A673 (cell line): ENCODE results near the gene USP22. TPM values are rescaled to one million over a fixed set of nuclear protein-coding genes. Genes with fewer than 3 reads are reported as not detected.

Source experiments
- BruUV-seq: library from RNA; stranded (reverse); fragments of 400-500 nt; replicated peaks from 2 replicates; lab custom pipeline; 2021; lab: Mats Ljungman, UMichigan
- CTCF ChIA-PET: fragments of 300-600 bp; sonication (Branson Sonifier 250); formaldehyde crosslinking; loops from one replicate; lab custom pipeline; 2022; ENCODE audit warnings: antibody characterized with exemption; lab: Charles Lee
- POLR2A ChIA-PET: fragments of 300-600 bp; sonication (Branson Sonifier 250); formaldehyde crosslinking; loops from one replicate; lab custom pipeline; 2022; ENCODE audit warnings: antibody characterized with exemption; ENCODE audit not compliant: low non-redundant PET; lab: Charles Lee
- DNase-seq: peaks from one replicate; pipeline ENCODE4 v3.0.0-alpha.2; 2015; ENCODE audit warnings: low spot score
- H3K27ac ChIP-seq: fragments of 200-600 bp; sonication (generic); 2 replicates; pipeline ENCODE4 v1.5.1; 2016; ENCODE audit warnings: mixed run types, low read depth, mild to moderate bottlenecking, mixed read lengths, antibody characterized with exemption, low read length; ENCODE audit not compliant: poor library complexity, severe bottlenecking
- H3K27me3 ChIP-seq: fragments of 200-600 bp; sonication (generic); replicated peaks from 2 replicates; pipeline ENCODE4 v1.6.1; 2017; ENCODE audit warnings: mixed run types, low read depth, mild to moderate bottlenecking, mixed read lengths, antibody characterized with exemption, low read length; ENCODE audit not compliant: insufficient read depth, poor library complexity
- H3K36me3 ChIP-seq: fragments of 200-600 bp; sonication (generic); 2 replicates; pipeline ENCODE4 v1.6.1; 2016; ENCODE audit warnings: mixed run types, mild to moderate bottlenecking, mixed read lengths, antibody characterized with exemption, low read length; ENCODE audit not compliant: insufficient read depth, poor library complexity, severe bottlenecking
- H3K4me1 ChIP-seq: fragments of 200-600 bp; sonication (generic); 2 replicates; pipeline ENCODE4 v1.6.1; 2017; ENCODE audit warnings: mixed run types, mild to moderate bottlenecking, mixed read lengths, antibody characterized with exemption, low read length; ENCODE audit not compliant: insufficient read depth, poor library complexity, severe bottlenecking
- H3K4me3 ChIP-seq: fragments of 200-600 bp; sonication (generic); 2 replicates; pipeline ENCODE4 v1.5.1; 2016; ENCODE audit warnings: low read depth, mixed run types, mild to moderate bottlenecking, mixed read lengths, low read length; ENCODE audit not compliant: poor library complexity, severe bottlenecking
- H3K9me3 ChIP-seq: fragments of 200-600 bp; sonication (generic); 2 replicates; pipeline ENCODE4 v1.6.1; 2016; ENCODE audit warnings: mixed run types, low read depth, mild to moderate bottlenecking, mixed read lengths, antibody characterized with exemption, low read length; ENCODE audit not compliant: poor library complexity, severe bottlenecking
- CTCF ChIP-seq: fragments of 300-800, 200-600 bp; sonication (generic); conservative IDR thresholded peaks from 2 replicates; pipeline ENCODE4 v1.5.1; 2017; ENCODE audit warnings: low read depth, mild to moderate bottlenecking, antibody characterized with exemption, low read length, moderate library complexity, mixed read lengths
- EZH2 ChIP-seq: fragments of 200-600 bp; sonication (generic); IDR thresholded peaks from 2 replicates; pipeline ENCODE4 v1.6.1; 2017; ENCODE audit warnings: borderline replicate concordance, low read depth, mild to moderate bottlenecking, mixed read lengths, antibody characterized with exemption, low read length; ENCODE audit not compliant: poor library complexity, severe bottlenecking
- intact Hi-C: fragments of 100-400 bp; cut with micrococcal nuclease; formaldehyde crosslinking; loops from one replicate; pipeline ENCODE4 v1.10.0; 2022; ENCODE audit not compliant: unreplicated experiment
- total RNA-seq: library from RNA; stranded (reverse); gene quantifications from 2 replicates; pipeline ENCODE4 v1.2.3, GENCODE V29; 2021

Gene USP22
- total RNA-seq, 1 experiment from 2014 or later = 288 TPM

GRCh38 chr17:21077281-21077680, 34.5 kb upstream of the USP22 start:
- ChIA-PET CTCF (no interaction called here), POLR2A (no interaction called here)
- no peak overlapping the region for H3K4me3 ChIP-seq
- no peak overlapping the region for H3K27ac ChIP-seq
- intact Hi-C loops = no loop called here
- DNase-seq = no peak
- TF ChIP-seq CTCF = no peak
- no peak for TF ChIP-seq EZH2
- BruUV-seq = no TSS peak
- peaks cover 3% of the 10 kb centered on the region for H3K4me1 ChIP-seq
- no peaks in the 10 kb centered on the region for H3K9me3 ChIP-seq
- no peaks in the 10 kb centered on the region for H3K36me3 ChIP-seq
- no peaks in the 10 kb centered on the region for H3K27me3 ChIP-seq

GRCh38 chr17:21076242-21076641, 33.4 kb upstream of the USP22 start:
- ChIA-PET CTCF (no interaction called here), POLR2A (no interaction called here)
- DNase-seq = no peak
- H3K27me3 ChIP-seq = no peaks in the 10 kb centered on the region
- BruUV-seq = no TSS peak
- intact Hi-C loops = no loop called here
- no peak overlapping the region for H3K4me3 ChIP-seq
- TF ChIP-seq CTCF (no peak), EZH2 (no peak)
- H3K36me3 ChIP-seq = no peaks in the 10 kb centered on the region
- no peaks in the 10 kb centered on the region for H3K9me3 ChIP-seq
- H3K4me1 ChIP-seq = peaks cover 3% of the 10 kb centered on the region
- H3K27ac ChIP-seq = no peak overlapping the region

DNA sequence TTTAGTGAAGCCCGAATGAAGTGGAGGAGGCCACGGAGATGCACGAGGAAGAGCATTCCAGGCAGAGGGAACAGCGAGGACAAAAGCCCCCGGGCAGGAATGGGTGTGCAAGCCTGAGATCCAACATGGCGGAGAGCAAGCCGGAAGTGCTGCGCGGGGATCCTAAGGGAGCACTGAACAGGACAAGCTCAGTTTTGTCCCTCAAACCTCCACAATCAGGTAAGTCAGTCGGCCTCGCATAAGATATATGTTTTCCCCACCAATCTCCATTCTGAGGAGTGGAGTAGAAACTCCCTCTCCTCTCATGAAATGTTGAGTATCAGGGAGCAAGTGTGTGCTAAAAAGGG, 32.9 kb upstream of the USP22 start:
- peaks cover 3% of the 10 kb centered on the region for H3K4me1 ChIP-seq
- ChIA-PET POLR2A (no interaction called here), CTCF (no interaction called here)
- no peaks in the 10 kb centered on the region for H3K27me3 ChIP-seq
- DNase-seq = no peak
- intact Hi-C loops = no loop called here
- no peak for TF ChIP-seq CTCF
- no peak for TF ChIP-seq EZH2
- no peak overlapping the region for H3K4me3 ChIP-seq
- no TSS peak for BruUV-seq
- no peaks in the 10 kb centered on the region for H3K9me3 ChIP-seq
- H3K27ac ChIP-seq = no peak overlapping the region
- H3K36me3 ChIP-seq = no peaks in the 10 kb centered on the region
